Right lobe of liver (tissue), 4 donors: Measurements from ENCODE around the gene ADAMTSL5.

Experiments
- CTCF ChIP-seq, 4 donors: fragments of 200-600 bp in 3 of 4; fragments of 450-650 bp in 1 of 4; IDR thresholded peaks; one replicate each; pipeline versions ENCODE4 v1.5.1 to v1.8.0; 2016 to 2022; ENCODE audit warnings: antibody characterized with exemption in 4 of 4, mild to moderate bottlenecking in 2 of 4
- POLR2A ChIP-seq: fragments of 450-650 bp; IDR thresholded peaks from one replicate; pipeline ENCODE4 v1.6.1; 2017; ENCODE audit warnings: antibody characterized with exemption, mild to moderate bottlenecking
- donor health status: DM: no; HTN: no; CAD: no.
- donor health status: DM: no; HTN: no; CAD: no.
- donor health status: DM: no; HTN: yes; CAD: no.

GRCh38 chr19:1471010-1471514, 41.8 kb downstream of the ADAMTSL5 start:
- TF ChIP-seq CTCF (IDR thresholded peaks at IDR 0.05) (no peak), POLR2A (no peak)
